Activated T-helper 9 cell treated with anti-CD3 and anti-CD28 coated beads, Interleukin-2, amount 50 U/mL, for 16 hours (primary cell): ENCODE results near the gene PON3.
"Not testable (repeated sequence)": the region's sequence is repeated elsewhere in the genome, so short reads cannot be mapped to it uniquely, and the experiment has no call there.

Source experiments
- DNase-seq: peaks from one replicate; pipeline ENCODE4 v3.0.0-alpha.2; 2020; ENCODE audit warnings: low read depth

PON3 gene

GRCh38 chr7:95411666-95412065, 15.5 kb upstream of the PON3 start:
- DNase-seq, result no peak

- no peak for DNase-seq
Observed at GRCh38 chr7:95411036-95411435, 14.9 kb upstream of the PON3 start.

GRCh38 chr7:95407751-95408150, 11.6 kb upstream of the PON3 start:
- DNase-seq, result no peak

GRCh38 chr7:95405800-95406199, 9.6 kb upstream of the PON3 start:
- DNase-seq, result no peak

- DNase-seq, result no peak
Observed at GRCh38 chr7:95405208-95405607, 9.0 kb upstream of the PON3 start.

GRCh38 chr7:95404316-95404865, 8.2 kb upstream of the PON3 start:
- no peak for DNase-seq

- no peak for DNase-seq
Observed at GRCh38 chr7:95398155-95398940, 2.2 kb upstream of the PON3 start.

GRCh38 chr7:95397381-95397780, 1.2 kb upstream of the PON3 start:
- DNase-seq, result no peak

GRCh38 chr7:95395755-95396135, 430 bp downstream of the PON3 start:
- no peak for DNase-seq

GRCh38 chr7:95394370-95394769, 1.8 kb downstream of the PON3 start:
- no peak for DNase-seq

- DNase-seq, result no peak
Observed at GRCh38 chr7:95391761-95392160, 4.4 kb downstream of the PON3 start.

- no peak for DNase-seq
Observed at GRCh38 chr7:95389516-95389915, 6.7 kb downstream of the PON3 start.

GRCh38 chr7:95379457-95379856, 16.7 kb downstream of the PON3 start:
- not testable (repeated sequence) for DNase-seq

GRCh38 chr7:95376632-95377400, 19.4 kb downstream of the PON3 start:
- no peak for DNase-seq

GRCh38 chr7:95375591-95376257, 20.5 kb downstream of the PON3 start:
- DNase-seq, result no peak

- DNase-seq, result no peak
Observed at GRCh38 chr7:95373323-95373722, 22.9 kb downstream of the PON3 start.

GRCh38 chr7:95368235-95368634, 27.9 kb downstream of the PON3 start:
- DNase-seq, result no peak

- DNase-seq, result no peak
Observed at GRCh38 chr7:95367606-95368005, 28.6 kb downstream of the PON3 start.

GRCh38 chr7:95365151-95365550, 31.0 kb downstream of the PON3 start:
- DNase-seq, result no peak

- no peak for DNase-seq
Observed at GRCh38 chr7:95357623-95358022, 38.6 kb downstream of the PON3 start.

GRCh38 chr7:95342642-95343307, 53.4 kb downstream of the PON3 start:
- no peak for DNase-seq

GRCh38 chr7:95342029-95342428, 54.1 kb downstream of the PON3 start:
- DNase-seq, result no peak
